ENCODE results near the gene ADORA1. TPM values are rescaled to one million over a fixed set of nuclear protein-coding genes. Genes with fewer than 3 reads are reported as not detected.

Gene ADORA1
- total and polyA plus RNA-seq, 2 donors (not counting 3 experiments of a cell fraction or from before 2014, with no cell fraction given) = 0.15 TPM; not detected in 1

GRCh38 chr1:203202431-203203245 is 75.1 kb downstream of the ADORA1 start:
- Histone ChIP-seq H3K9ac (replicated peaks; ENCODE audit: extremely low read depth, insufficient read depth, low read length) (no peak overlapping the region), H3K9me1 (replicated peaks; ENCODE audit: control insufficient read depth, extremely low read depth, insufficient read depth, low read length) (no peaks in the 10 kb centered on the region), H3K9me3 (replicated peaks; ENCODE audit: control insufficient read depth, insufficient read depth, low read length) (no peaks in the 10 kb centered on the region), H3K27me3 (ENCODE audit: control insufficient read depth in 2 of 2, insufficient read depth in 2 of 2, low read length in 2 of 2) (peaks cover 7 to 8% of the 10 kb centered on the region in 2 experiments), H3K27ac (ENCODE audit: insufficient read depth, low read depth, low read length) (no peak overlapping the region), H2AFZ (ENCODE audit: low read depth, low read length) (no peak overlapping the region), H3K4me1 (ENCODE audit: control insufficient read depth, extremely low read depth, insufficient read depth, low read length) (no peaks in the 10 kb centered on the region), H3K79me2 (ENCODE audit: control insufficient read depth, insufficient read depth, low read length) (no peaks in the 10 kb centered on the region), H4K20me1 (replicated peaks; ENCODE audit: control insufficient read depth, extremely low read depth, insufficient read depth, low read length) (no peaks in the 10 kb centered on the region), H3K4me2 (ENCODE audit: insufficient read depth, low read length) (no peak overlapping the region), H3K36me3 (ENCODE audit: control insufficient read depth in 2 of 2, extremely low read depth in 1 of 2, insufficient read depth in 2 of 2, low read length in 2 of 2) (no peaks in the 10 kb centered on the region), H3K4me3 (replicated peaks in 1 of 3; ENCODE audit: insufficient read depth in 1 of 3, low read depth in 1 of 3, low read length in 3 of 3) (no peak overlapping the region)
- DNase-seq (ENCODE audit: low read depth, low spot score) = no peak
- ChIA-PET POLR2A (no interaction called here), CTCF (interaction anchor here (0.8 to 2.4 kb wide), 4 partner anchors 10 to 162 kb away, joined by 3 to 8 read pairs (median 3); no protein-coding TSS in a partner anchor)
- no TSS peak for BruUV-seq (replicated peaks)
- dilution Hi-C loops (cut with MboI; ENCODE audit: extremely low pct_ligation_motif_present, low sequenced_read_pairs) = no loop called here
- no peak for FAIRE-seq
- TF ChIP-seq GATA2 (IDR thresholded peaks at IDR 0.05; ENCODE audit: insufficient read depth, insufficient read length, low read depth, low read length) (no peak), POLR2A (IDR thresholded peaks at IDR 0.05; ENCODE audit: low read depth, low read length) (no peak), JUN (IDR thresholded peaks at IDR 0.05; ENCODE audit: borderline replicate concordance, insufficient read depth, insufficient read length, low read depth) (no peak), MAX (IDR thresholded peaks at IDR 0.05; ENCODE audit: insufficient read depth, insufficient read length) (no peak), FOS (IDR thresholded peaks at IDR 0.05; ENCODE audit: borderline replicate concordance, insufficient read depth, low read length) (no peak), EZH2 (IDR thresholded peaks at IDR 0.05; ENCODE audit: borderline replicate concordance, low read depth, low read length, severe bottlenecking) (no peak), MYC (IDR thresholded peaks at IDR 0.05; ENCODE audit: low read depth, low read length) (no peak), CTCF (IDR thresholded peaks at IDR 0.05; ENCODE audit: extremely low read depth in 1 of 2, insufficient read depth in 1 of 2, low read depth in 1 of 2, low read length in 2 of 2) (no peak), POLR2AphosphoS5 (IDR thresholded peaks at IDR 0.05; ENCODE audit: insufficient read depth, low read depth, low read length) (no peak)
- intact Hi-C loops (cut with micrococcal nuclease) = no loop called here
